A549 treated with GW870086 at 1 μM for 4 hours (cell line): ENCODE measurements around the gene MCRIP2. TPM values are rescaled to one million over a fixed set of nuclear protein-coding genes. Genes with fewer than 3 reads are reported as not detected.

Source experiments
- total RNA-seq: library from RNA; stranded (reverse); fragments of 200-300 nt; extraction: Qiagen RNA extraction; gene quantifications from 5 replicates; pipeline ENCODE4 v1.2.3, GENCODE V29; 2022; ENCODE audit warnings: low read depth

The MCRIP2 gene, protein sequence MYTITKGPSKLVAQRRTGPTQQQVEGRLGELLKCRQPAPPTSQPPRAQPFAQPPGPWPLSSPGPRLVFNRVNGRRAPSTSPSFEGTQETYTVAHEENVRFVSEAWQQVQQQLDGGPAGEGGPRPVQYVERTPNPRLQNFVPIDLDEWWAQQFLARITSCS
- 22.6 to 48.4 TPM (median 39.2 TPM) in 5 replicates for total RNA-seq

DNA sequence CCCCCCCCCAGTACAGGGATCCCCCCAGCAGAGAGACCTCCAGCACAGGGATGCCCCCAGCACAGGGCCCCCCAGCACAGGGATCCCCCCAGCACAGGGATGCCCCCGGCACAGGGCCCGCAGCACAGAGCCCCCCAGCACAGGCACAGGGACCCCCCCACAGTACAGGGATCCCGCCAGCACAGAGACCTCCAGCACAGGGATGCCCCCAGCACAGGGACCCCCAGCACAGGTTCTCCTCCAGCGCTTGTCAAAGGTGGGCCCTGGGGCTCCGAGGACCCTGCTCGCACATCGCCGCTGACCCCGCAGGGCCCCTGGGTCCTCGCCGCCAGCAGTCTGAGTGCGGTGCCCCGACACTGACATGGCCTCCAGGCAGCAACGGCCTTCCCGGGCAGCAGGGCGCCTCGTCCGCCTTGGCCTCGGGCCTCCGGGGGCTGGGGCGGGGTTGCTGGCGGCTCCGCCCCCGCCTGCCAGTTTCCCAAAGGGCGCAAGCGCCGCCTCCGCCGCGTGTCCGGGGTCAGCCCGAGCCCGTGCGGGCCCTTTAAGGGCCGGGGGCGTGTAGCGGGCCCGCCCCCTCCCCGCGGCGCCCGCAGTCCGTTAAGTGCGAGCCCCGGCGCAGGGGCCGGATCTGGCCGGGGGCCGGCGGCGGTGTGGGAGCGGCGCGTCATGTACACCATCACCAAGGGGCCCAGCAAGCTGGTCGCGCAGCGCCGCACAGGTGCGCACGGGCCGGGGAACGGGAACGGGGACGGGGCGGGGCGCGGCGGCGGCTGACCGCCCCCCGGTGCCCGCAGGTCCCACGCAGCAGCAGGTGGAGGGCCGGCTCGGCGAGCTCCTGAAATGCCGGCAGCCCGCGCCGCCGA lies at the start of gene MCRIP2:
Gene MCRIP2 (plus strand): TSS at position 503 of the 863 bp plus-strand sequence. CDS start 164 bp downstream, at position 667.

DNA sequence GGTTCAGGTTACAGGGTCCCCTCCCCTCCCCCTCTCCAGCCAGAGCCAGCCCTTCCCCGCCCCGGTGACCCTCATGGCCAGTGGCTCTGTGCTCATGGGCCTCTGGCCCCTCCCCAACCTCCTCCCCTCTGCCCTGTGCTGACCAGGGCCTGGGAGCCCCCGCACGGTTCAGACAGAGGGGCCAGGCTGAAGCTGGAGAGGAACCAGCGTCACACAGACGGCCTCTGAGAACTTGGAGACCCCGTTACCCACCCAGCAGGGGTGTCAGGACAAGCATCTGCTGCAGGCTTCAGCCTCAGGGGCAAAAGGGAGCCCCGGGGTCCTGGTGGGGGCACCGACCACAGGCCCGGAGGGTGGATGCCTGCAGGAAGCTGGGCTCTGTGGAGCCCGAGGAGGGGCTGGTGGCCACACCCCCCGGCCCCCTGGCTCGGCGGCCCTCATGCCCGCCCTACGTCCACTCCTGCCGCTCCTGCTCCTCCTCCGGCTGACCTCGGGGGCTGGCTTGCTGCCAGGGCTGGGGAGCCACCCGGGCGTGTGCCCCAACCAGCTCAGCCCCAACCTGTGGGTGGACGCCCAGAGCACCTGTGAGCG lies 10.7 kb upstream of the MCRIP2 start, which contains the start of gene WFIKKN1:
Gene WFIKKN1 (plus strand): TSS at position 171 of the 591 bp plus-strand sequence. CDS start 269 bp downstream, at position 440.

DNA sequence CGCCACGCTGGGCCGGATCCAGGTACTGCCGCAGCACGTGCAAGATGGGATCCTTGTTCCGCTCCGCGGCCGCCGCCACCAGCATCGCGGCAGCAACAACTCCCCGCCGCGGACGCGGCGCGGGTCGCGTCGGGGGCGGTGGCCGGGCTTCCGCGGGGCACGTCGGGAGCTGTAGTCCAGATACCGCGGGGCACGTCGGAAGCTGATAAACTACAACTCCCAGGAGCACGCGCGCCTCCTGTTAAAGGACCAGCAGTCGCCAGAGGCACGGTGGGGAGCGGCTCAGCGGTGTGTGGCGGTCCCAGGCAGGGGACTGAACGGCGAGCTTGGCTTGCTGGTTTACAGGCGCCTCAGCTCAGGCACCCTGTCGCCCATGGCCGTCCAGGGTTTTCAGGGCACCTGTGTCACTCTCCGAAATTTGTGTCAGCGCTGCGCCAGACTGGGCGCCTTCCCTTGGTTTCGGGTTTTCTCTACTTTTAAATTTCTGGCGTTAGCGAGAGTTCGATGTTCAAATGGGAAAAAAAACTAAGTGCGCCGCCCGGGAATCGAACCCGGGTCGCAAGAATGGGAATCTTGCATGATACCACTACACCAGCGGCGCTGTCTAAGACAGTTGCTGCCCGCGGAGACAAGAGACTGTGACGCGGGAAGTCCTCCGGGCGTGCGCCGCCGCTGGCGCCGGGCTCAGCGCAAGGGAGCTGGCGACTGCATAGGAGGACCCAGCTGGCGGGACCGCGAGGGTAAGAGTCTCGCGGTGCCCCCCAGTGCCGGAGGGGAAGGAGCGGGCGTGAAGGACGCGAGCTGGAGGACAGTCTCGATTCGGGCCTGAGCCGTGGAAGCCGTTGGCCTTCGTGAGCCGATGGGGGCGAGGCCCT lies 5.2 kb upstream of the MCRIP2 start, which contains the start of gene METTL26:
Gene METTL26 (minus strand): TSS at position 100 of the 875 bp plus-strand sequence. CDS start 15 bp downstream, at position 85.

DNA sequence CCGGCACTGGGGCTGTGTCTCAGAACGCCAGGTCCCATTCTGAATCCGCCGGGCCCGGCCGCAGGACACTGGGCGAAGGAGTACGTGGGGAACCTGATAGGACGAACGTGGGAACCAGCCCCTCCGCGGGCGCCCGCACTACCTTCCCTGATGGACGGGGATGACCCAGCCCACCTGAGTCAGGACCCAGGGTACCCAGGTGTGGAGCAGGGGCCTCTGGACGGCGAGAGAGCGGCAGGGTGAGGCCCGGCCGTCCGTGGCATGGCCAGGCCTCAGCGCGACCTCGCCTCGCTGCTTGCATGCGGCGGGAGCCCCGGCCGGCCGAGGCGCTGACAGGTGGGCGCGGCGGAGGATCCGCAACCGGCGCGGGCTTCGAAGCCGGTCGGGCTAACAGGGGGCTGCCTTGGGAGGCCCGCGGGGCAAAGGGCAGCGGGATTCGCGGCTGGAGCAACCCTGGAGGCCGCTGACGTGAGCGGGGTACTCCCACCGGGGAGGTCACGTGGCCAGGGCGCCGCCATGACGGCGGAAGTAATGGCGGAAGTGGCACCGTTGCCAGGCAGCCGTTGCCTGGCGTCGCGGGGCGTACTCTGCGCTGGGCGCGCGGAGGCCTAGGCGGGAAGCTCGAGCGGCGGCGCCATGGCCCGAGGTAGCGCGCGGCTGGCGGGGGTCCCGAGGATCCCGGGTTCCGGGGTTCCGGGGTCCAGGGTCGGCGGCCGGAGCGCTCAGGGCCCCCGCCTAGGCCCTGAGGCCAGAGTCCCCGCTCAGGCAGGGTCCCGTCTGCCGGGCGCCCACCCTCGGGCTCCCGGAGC lies 7.4 kb downstream of the MCRIP2 start, which contains the start of gene WDR90:
Gene WDR90 (plus strand): TSS at position 585 of the 809 bp plus-strand sequence. CDS start 52 bp downstream, at position 637.

DNA sequence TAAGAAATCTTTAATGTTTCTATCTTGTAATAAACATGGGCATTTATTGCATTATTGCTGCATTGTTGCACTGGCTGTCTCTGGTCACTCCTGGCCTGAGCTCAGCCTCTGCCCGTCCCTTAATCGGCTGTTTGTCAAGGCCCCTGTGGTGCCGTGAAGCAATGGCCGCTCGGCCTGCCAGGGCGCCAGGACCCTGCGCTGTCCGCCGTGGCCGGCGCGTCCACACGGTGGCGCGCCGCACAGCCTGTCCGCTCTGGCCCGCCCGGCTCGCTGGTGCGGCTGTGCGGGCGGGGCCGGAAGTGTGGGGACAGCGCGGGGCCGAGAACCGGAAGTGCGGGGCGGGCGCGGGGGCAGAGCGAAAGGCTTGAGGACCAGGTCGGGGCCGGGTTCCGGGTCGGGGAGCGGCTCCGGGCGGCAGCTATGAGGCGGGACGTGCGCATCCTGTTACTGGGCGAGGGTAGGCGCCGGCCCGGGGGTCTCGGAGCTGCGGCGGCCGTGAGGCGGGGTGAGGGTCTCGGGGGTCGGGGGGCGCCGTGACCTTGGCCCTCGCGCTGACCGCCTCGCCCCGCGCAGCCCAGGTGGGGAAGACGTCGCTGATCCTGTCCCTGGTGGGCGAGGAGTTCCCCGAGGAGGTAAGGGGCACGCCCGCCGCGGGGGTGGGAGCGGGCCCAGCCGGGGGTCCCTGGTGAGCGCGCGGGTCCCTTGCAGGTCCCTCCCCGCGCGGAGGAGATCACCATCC lies 26.3 kb downstream of the MCRIP2 start, which contains the start of gene RHOT2:
Gene RHOT2 (plus strand): TSS at position 353 of the 739 bp plus-strand sequence. CDS start 68 bp downstream, at position 421.

DNA sequence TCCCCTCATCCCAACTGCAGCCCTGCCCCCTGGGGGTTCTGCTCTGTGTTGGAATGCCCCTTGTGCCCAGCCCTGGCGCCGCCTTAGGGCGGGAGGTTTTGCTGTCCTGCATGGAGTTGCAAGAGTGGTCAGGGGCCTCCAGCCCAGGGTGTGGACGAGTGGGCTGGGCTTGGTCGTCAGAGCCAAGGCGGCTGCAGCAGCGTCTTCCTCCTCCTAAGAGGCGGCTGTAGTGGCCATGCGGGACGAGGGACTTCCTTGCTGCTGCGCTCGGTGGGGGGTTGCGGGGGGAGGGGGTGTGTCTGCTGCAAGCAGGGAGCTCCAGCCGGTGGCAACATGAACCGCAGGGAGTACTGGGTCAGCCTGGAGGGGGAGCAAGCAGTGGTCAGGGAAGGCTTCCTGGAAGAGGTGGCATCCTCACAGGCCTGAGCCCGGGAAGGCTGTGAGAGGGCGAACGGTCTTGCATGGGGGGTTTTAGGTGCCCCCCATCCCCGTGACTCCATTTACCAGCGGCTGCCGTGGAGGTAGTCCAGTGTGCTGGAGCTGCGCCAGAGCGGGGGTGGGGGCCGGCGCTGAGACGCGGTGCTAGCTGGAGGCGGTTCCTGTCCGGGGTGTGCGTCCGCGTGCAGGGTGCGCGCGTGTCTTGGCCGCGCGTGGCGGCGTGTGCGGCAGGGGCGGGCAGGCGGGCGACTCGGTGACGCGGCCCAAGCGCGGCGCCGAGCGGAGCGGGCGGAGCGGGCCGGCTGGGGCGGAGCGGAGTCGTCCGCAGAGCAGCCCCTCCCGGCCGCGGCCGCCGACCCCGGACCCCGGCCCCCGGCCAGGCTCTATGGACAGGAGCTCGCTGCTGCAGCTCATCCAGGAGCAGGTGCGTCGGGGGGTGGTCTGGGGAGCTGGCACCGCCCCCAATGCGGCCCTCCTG lies 33.6 kb downstream of the MCRIP2 start, which contains the start of gene RHBDL1:
Gene RHBDL1 (plus strand): TSS at position 704 of the 916 bp plus-strand sequence. CDS start 120 bp downstream, at position 824.

DNA sequence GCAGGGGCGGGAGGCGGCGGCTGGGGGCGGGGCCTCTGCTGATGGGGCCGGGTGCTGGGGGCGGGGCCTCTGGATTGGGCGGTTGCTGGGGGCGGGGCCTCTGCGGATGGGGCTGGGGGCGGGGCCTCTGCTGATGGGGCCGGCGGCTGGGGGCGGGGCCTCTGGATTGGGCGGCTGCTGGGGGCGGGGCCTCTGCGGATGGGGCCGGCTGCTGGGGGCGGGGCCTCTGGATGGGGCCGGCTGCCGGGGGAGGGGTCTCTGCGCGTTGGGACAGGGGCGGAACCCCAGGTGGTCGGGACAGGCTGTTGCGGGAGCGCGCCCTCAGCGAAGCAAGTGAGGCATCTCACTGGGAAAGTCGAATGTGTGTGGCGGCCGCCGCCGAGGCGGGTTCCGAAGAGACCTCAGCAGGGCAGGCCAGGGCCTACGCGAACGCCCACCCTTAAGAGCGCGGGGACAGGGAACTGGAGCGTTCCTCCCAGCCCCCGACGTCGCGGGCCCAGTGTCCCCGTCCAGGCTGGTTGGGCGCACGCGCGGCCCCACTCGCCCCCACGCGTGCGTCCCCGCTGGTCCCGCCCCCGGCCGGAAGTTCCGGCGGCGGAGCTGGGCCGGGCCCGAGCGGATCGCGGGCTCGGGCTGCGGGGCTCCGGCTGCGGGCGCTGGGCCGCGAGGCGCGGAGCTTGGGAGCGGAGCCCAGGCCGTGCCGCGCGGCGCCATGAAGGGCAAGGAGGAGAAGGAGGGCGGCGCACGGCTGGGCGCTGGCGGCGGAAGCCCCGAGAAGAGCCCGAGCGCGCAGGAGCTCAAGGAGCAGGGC lies 38.4 kb downstream of the MCRIP2 start, which contains the start of gene STUB1:
Gene STUB1 (plus strand): TSS at position 597 of the 811 bp plus-strand sequence. CDS start 116 bp downstream, at position 713.

DNA sequence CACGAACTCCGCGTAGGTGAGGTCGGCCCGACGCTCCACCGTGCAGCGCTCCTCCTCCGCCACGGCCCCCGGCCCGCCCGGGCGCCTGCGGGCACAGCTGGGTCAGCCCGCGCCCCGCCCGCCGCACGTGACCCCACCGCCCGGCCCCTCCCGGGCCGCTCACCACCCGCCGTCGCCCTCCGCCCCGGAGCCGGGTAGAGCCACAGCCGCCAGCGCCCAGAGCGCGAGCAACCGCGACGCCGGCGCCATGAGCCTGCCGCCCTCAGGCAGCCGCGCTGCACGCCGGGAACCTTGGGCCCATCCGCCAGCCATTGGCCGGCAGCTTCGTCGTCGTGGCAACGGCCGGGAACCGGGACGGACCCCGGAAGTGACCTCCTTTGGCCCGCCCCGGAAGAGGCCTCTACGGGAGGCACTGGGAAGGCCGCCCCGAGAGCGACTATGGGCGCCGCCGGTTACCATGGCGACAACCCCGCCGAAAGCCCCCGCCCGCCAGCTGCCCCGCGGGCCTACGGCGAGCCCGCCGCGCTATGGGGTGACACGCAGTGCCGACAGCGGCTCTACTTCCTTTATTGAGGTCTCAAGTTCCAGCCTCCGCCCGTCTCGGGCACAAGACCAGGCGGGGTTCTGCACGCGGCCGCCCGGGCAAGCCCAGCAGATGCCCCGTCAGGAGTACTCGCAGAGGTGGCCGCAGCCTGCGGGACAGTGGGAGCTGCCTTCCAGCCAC lies 42.6 kb downstream of the MCRIP2 start, which contains the start of gene JMJD8:
Gene JMJD8 (minus strand): TSS at position 264 of the 724 bp plus-strand sequence. CDS start 15 bp downstream, at position 249.

Other genes with a start within 250 kb of the MCRIP2 start
- gene NME4, start 244.6 kb upstream of the MCRIP2 start, total RNA-seq: 291 to 435 TPM (median 419 TPM) in 5 replicates
- 21.2 to 29.8 TPM (median 27.7 TPM) in 5 replicates for gene DECR2, start 239.9 kb upstream of the MCRIP2 start, total RNA-seq
- gene RAB11FIP3, start 216.2 kb upstream of the MCRIP2 start, total RNA-seq: 24.0 to 30.6 TPM (median 26.9 TPM) in 5 replicates
- gene CAPN15, start 114.1 kb upstream of the MCRIP2 start, total RNA-seq: 44.2 to 76.6 TPM (median 71.4 TPM) in 5 replicates
- 0.13 to 0.22 TPM (median 0.17 TPM) in 4 of 5 replicates, not detected in the other for gene PRR35, start 81.4 kb upstream of the MCRIP2 start, total RNA-seq
- 0.15 to 0.51 TPM (median 0.29 TPM) in 5 replicates for gene NHLRC4, start 74.8 kb upstream of the MCRIP2 start, total RNA-seq
- gene PIGQ, start 71.9 kb upstream of the MCRIP2 start, total RNA-seq: 33.1 to 39.4 TPM (median 38.6 TPM) in 5 replicates
- 12.8 to 19.7 TPM (median 16.9 TPM) in 5 replicates for gene RAB40C, start 51.8 kb upstream of the MCRIP2 start, total RNA-seq
- gene WFIKKN1, start 10.8 kb upstream of the MCRIP2 start, total RNA-seq: 0.06 to 0.19 TPM (median 0.14 TPM) in 5 replicates
- gene METTL26, start 5.5 kb upstream of the MCRIP2 start, total RNA-seq: 90.6 to 140 TPM (median 135 TPM) in 5 replicates
- 17.6 to 28.0 TPM (median 27.2 TPM) in 5 replicates for gene WDR90, start 7.5 kb downstream of the MCRIP2 start, total RNA-seq
- 64.2 to 101 TPM (median 94.6 TPM) in 5 replicates for gene RHOT2, start 26.3 kb downstream of the MCRIP2 start, total RNA-seq
- 0.56 to 1.4 TPM (median 1.3 TPM) in 5 replicates for gene RHBDL1, start 33.8 kb downstream of the MCRIP2 start, total RNA-seq
- 86.9 to 131 TPM (median 117 TPM) in 5 replicates for gene STUB1, start 38.6 kb downstream of the MCRIP2 start, total RNA-seq
- gene JMJD8, start 42.5 kb downstream of the MCRIP2 start, total RNA-seq: 63.9 to 81.6 TPM (median 78.7 TPM) in 5 replicates
- 4.2 to 6.3 TPM (median 5.8 TPM) in 5 replicates for gene WDR24, start 48.6 kb downstream of the MCRIP2 start, total RNA-seq
- gene FBXL16, start 64.0 kb downstream of the MCRIP2 start, total RNA-seq: 5.4 to 11.7 TPM (median 7.4 TPM) in 5 replicates
- 82.0 to 226 TPM (median 208 TPM) in 5 replicates for gene METRN, start 73.3 kb downstream of the MCRIP2 start, total RNA-seq
- gene ANTKMT, start 79.3 kb downstream of the MCRIP2 start, total RNA-seq: 35.3 to 65.1 TPM (median 57.7 TPM) in 5 replicates
- 4.2 to 7.7 TPM (median 5.6 TPM) in 5 replicates for gene CCDC78, start 84.6 kb downstream of the MCRIP2 start, total RNA-seq
- 15.2 to 20.6 TPM (median 18.0 TPM) in 5 replicates for gene HAGHL, start 85.3 kb downstream of the MCRIP2 start, total RNA-seq
- gene CIAO3, start 99.2 kb downstream of the MCRIP2 start, total RNA-seq: 20.2 to 27.9 TPM (median 25.3 TPM) in 5 replicates
- 2.1 to 4.3 TPM (median 3.2 TPM) in 5 replicates for gene MSLN, start 118.9 kb downstream of the MCRIP2 start, total RNA-seq
- 38.8 to 57.7 TPM (median 50.0 TPM) in 5 replicates for gene RPUSD1, start 146.6 kb downstream of the MCRIP2 start, total RNA-seq
- gene CHTF18, start 146.8 kb downstream of the MCRIP2 start, total RNA-seq: 14.8 to 28.8 TPM (median 24.9 TPM) in 5 replicates
- gene GNG13, start 158.9 kb downstream of the MCRIP2 start, total RNA-seq: not detected in 5 replicates